CD14-positive monocyte (primary cell): ENCODE measurements around the gene LYRM4. TPM values are rescaled to one million over a fixed set of nuclear protein-coding genes. Genes with fewer than 3 reads are reported as not detected.

Experiments used
- DNase-seq, 3 donors: peaks; one replicate each; pipeline ENCODE4 v3.0.0-alpha.2; 2011 to 2022
- H2AFZ ChIP-seq: 2 replicates; pipeline ENCODE4 v1.6.0; 2012; ENCODE audit warnings: mild to moderate bottlenecking, low read depth, low read length, inconsistent platforms; ENCODE audit not compliant: insufficient read depth, poor library complexity, severe bottlenecking
- H3K27ac ChIP-seq, 2 donors: 1 replicate in 1 of 2; 2 replicates in 1 of 2; pipeline ENCODE4 v1.5.1; 2012 to 2013; ENCODE audit warnings: low read length in 2 of 2, control low read depth in 1 of 2, inconsistent platforms in 1 of 2, low read depth in 1 of 2, mild to moderate bottlenecking in 1 of 2
- H3K27me3 ChIP-seq, 2 donors: one replicate each; pipeline versions ENCODE4 v1.6.0 to v1.6.1; 2011 to 2013; ENCODE audit warnings: low read length in 2 of 2; ENCODE audit not compliant: control insufficient read depth in 2 of 2, insufficient read depth in 2 of 2
- H3K36me3 ChIP-seq, 2 donors: replicated peaks in 1 of 2; 1 replicate in 1 of 2; 2 replicates in 1 of 2; pipeline versions ENCODE4 v1.5.1 to v1.6.1; 2012 to 2013; ENCODE audit warnings: low read length in 2 of 2, control low read depth in 1 of 2, inconsistent platforms in 1 of 2, mild to moderate bottlenecking in 1 of 2; ENCODE audit not compliant: insufficient read depth in 2 of 2, control insufficient read depth in 1 of 2
- H3K4me1 ChIP-seq, 2 donors: 1 replicate in 1 of 2; 2 replicates in 1 of 2; pipeline versions ENCODE4 v1.5.1 to v1.6.1; 2012 to 2013; ENCODE audit warnings: low read length in 2 of 2, control low read depth in 1 of 2, inconsistent platforms in 1 of 2, mild to moderate bottlenecking in 1 of 2, moderate library complexity in 1 of 2; ENCODE audit not compliant: insufficient read depth in 2 of 2, control insufficient read depth in 1 of 2
- H3K4me2 ChIP-seq: replicated peaks from 2 replicates; pipeline ENCODE3; 2012; ENCODE audit warnings: low read length, moderate library complexity, mild to moderate bottlenecking; ENCODE audit not compliant: poor library complexity, severe bottlenecking; ENCODE audit errors: extremely low read depth
- H3K4me3 ChIP-seq, 3 experiments: fragments of 200-600 bp in 1 of 3; sonication (generic) in 1 of 3; replicated peaks in 1 of 3; 1 replicate in 2 of 3; 2 replicates in 1 of 3; pipeline ENCODE4 v1.5.1; 2011 to 2013; ENCODE audit warnings: low read length in 3 of 3, mild to moderate bottlenecking in 3 of 3, control low read depth in 2 of 3, low read depth in 2 of 3, inconsistent platforms in 1 of 3, moderate library complexity in 1 of 3
- H3K79me2 ChIP-seq: 2 replicates; pipeline ENCODE4 v1.6.0; 2012; ENCODE audit warnings: mild to moderate bottlenecking, control low read depth, inconsistent platforms, low read length, moderate library complexity; ENCODE audit not compliant: insufficient read depth
- H3K9ac ChIP-seq: 2 replicates; pipeline ENCODE4 v1.6.0; 2017; ENCODE audit warnings: low read length, mild to moderate bottlenecking; ENCODE audit not compliant: insufficient read depth, poor library complexity, severe bottlenecking
- H3K9me3 ChIP-seq, 2 donors: replicated peaks in 1 of 2; 1 replicate in 1 of 2; 2 replicates in 1 of 2; pipeline versions ENCODE4 v1.5.1 to v1.6.1; 2012 to 2013; ENCODE audit warnings: low read length in 2 of 2, control low read depth in 1 of 2; ENCODE audit not compliant: control insufficient read depth in 1 of 2, insufficient read depth in 1 of 2
- H4K20me1 ChIP-seq: 2 replicates; pipeline ENCODE4 v1.6.0; 2012; ENCODE audit warnings: mild to moderate bottlenecking, low read length, control low read depth, moderate library complexity; ENCODE audit not compliant: insufficient read depth
- H3K27ac Mint-ChIP-seq, 7 donors: one replicate each; pipeline ENCODE4 v1.8.0; 2020; ENCODE audit warnings: mild to moderate bottlenecking in 7 of 7, mixed read lengths in 7 of 7, moderate library complexity in 6 of 7, inconsistent platforms in 2 of 7
- H3K27me3 Mint-ChIP-seq, 3 donors: one replicate each; pipeline ENCODE4 v1.8.0; 2021 to 2022; ENCODE audit warnings: low read depth in 3 of 3, mild to moderate bottlenecking in 3 of 3, mixed read lengths in 3 of 3, moderate library complexity in 3 of 3, inconsistent platforms in 1 of 3
- H3K36me3 Mint-ChIP-seq, 2 donors: one replicate each; pipeline ENCODE4 v1.8.0; 2020; ENCODE audit warnings: mixed read lengths in 2 of 2, inconsistent platforms in 1 of 2, mild to moderate bottlenecking in 1 of 2
- H3K4me1 Mint-ChIP-seq: one replicate; pipeline ENCODE4 v1.8.0; 2020; ENCODE audit warnings: mild to moderate bottlenecking, mixed read lengths
- H3K4me3 Mint-ChIP-seq, 2 donors: one replicate each; pipeline ENCODE4 v1.8.0; 2020; ENCODE audit warnings: mild to moderate bottlenecking in 2 of 2, mixed read lengths in 2 of 2, moderate library complexity in 1 of 2
- H3K9me3 Mint-ChIP-seq, 7 donors: one replicate each; pipeline ENCODE4 v1.8.0; 2020 to 2022; ENCODE audit warnings: mixed read lengths in 7 of 7, mild to moderate bottlenecking in 6 of 7, moderate library complexity in 6 of 7, inconsistent platforms in 2 of 7
- WGBS: methylation state at CpG from one replicate; pipeline ENCODE4 v1.1.5; 2013; ENCODE audit warnings: missing lambda C conversion rate; ENCODE audit not compliant: insufficient coverage; 5-methylcytosine and 5-hydroxymethylcytosine counted together
- intact Hi-C, 2 donors: fragments of 100-400 bp; cut with micrococcal nuclease; formaldehyde crosslinking; loops; one replicate each; pipeline versions ENCODE4 v1.15.0 to v1.15.1; 2023
- polyA plus RNA-seq, 3 donors: library from polyadenylated mRNA; depleted of rRNA in 1 of 3; unstranded in 2 of 3; stranded (reverse) in 1 of 3; fragments of 300-500 nt in 2 of 3; fragments of >200 nt in 1 of 3; fragmentation: Illumina TruSeq in 2 of 3; gene quantifications; 1 replicate in 2 of 3; 2 replicates in 1 of 3; pipeline ENCODE4 v1.2.3, GENCODE V29; 2012 to 2021
- TF ChIP-seq, protein P1 (sequence below): fragments of 200-600 bp; IDR thresholded peaks from one replicate; pipeline ENCODE4 v1.8.0; 2022; ENCODE audit warnings: antibody characterized with exemption, mild to moderate bottlenecking

LYRM4 gene
- polyA plus RNA-seq, 3 donors: 13.7 to 19.6 (median 18.1) TPM

GRCh38 chr6:5072440-5072839 is 188.3 kb downstream of the LYRM4 start:
- H3K27ac Mint-ChIP-seq: peak overlapping the region in 1 of 7 donors; percentile 73
- DNase-seq: no peak
- Histone ChIP-seq H3K9me3 (peaks cover 0 to 1% of the 10 kb centered on the region in 2 donors), H3K4me1 (no peaks in the 10 kb centered on the region), H3K4me3 (no peak overlapping the region), H3K36me3 (no peaks in the 10 kb centered on the region), H3K4me2 (no peak overlapping the region), H2AFZ (no peak overlapping the region), H4K20me1 (no peaks in the 10 kb centered on the region), H3K79me2 (no peaks in the 10 kb centered on the region), H3K9ac (no peak overlapping the region), H3K27ac (no peak overlapping the region), H3K27me3 (no peaks in the 10 kb centered on the region)
- H3K36me3 Mint-ChIP-seq: no peaks in the 10 kb centered on the region
- H3K4me3 Mint-ChIP-seq: no peak overlapping the region
- 94% methylated on average over 6 of the region's 7 CpGs for WGBS
- TF ChIP-seq, protein P1, sequence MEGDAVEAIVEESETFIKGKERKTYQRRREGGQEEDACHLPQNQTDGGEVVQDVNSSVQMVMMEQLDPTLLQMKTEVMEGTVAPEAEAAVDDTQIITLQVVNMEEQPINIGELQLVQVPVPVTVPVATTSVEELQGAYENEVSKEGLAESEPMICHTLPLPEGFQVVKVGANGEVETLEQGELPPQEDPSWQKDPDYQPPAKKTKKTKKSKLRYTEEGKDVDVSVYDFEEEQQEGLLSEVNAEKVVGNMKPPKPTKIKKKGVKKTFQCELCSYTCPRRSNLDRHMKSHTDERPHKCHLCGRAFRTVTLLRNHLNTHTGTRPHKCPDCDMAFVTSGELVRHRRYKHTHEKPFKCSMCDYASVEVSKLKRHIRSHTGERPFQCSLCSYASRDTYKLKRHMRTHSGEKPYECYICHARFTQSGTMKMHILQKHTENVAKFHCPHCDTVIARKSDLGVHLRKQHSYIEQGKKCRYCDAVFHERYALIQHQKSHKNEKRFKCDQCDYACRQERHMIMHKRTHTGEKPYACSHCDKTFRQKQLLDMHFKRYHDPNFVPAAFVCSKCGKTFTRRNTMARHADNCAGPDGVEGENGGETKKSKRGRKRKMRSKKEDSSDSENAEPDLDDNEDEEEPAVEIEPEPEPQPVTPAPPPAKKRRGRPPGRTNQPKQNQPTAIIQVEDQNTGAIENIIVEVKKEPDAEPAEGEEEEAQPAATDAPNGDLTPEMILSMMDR: no peak
- H3K4me1 Mint-ChIP-seq: no peaks in the 10 kb centered on the region
- H3K27me3 Mint-ChIP-seq: peaks cover 0 to 4% (median 4%) of the 10 kb centered on the region in 3 donors
- intact Hi-C loops: no loop called here
- H3K9me3 Mint-ChIP-seq: peaks cover 1 to 3% (median 1%) of the 10 kb centered on the region in 7 donors

- H3K79me2 ChIP-seq: no peaks in the 10 kb centered on the region
- H3K27me3 ChIP-seq: no peaks in the 10 kb centered on the region
- no peak overlapping the region for H3K27ac ChIP-seq
- intact Hi-C loops: no loop called here
- H4K20me1 ChIP-seq: no peaks in the 10 kb centered on the region
- no peaks in the 10 kb centered on the region for H3K36me3 Mint-ChIP-seq
- no peak overlapping the region for H3K9ac ChIP-seq
- H3K4me1 Mint-ChIP-seq: no peaks in the 10 kb centered on the region
- no peak overlapping the region for H3K4me2 ChIP-seq
- peaks cover 0 to 9% of the 10 kb centered on the region in 2 donors for H3K9me3 ChIP-seq
- no peaks in the 10 kb centered on the region for H3K4me1 ChIP-seq
- H3K4me3 ChIP-seq: no peak overlapping the region
- WGBS: no CpG with 5 or more reads among the region's 2 CpGs
- H3K36me3 ChIP-seq: no peaks in the 10 kb centered on the region
- DNase-seq: no peak
- H3K9me3 Mint-ChIP-seq: peaks cover 5 to 11% (median 9%) of the 10 kb centered on the region in 7 donors
- no peak overlapping the region for H3K27ac Mint-ChIP-seq
- TF ChIP-seq, protein P1: no peak
- no peak overlapping the region for H3K4me3 Mint-ChIP-seq
- H2AFZ ChIP-seq: no peak overlapping the region
- H3K27me3 Mint-ChIP-seq: peaks cover 0 to 4% (median 4%) of the 10 kb centered on the region in 3 donors
Observed at GRCh38 chr6:5071216-5071615, 189.5 kb downstream of the LYRM4 start.
